NCI-H2227 treated with DMSO at 0.1 percent for 48 hours (cell line): ENCODE data around the gene SEMA3F.

Experiments used
- DNase-seq: peaks from one replicate; lab custom pipeline; 2025; lab: John Stamatoyannopoulos, UW

The SEMA3F gene

DNA sequence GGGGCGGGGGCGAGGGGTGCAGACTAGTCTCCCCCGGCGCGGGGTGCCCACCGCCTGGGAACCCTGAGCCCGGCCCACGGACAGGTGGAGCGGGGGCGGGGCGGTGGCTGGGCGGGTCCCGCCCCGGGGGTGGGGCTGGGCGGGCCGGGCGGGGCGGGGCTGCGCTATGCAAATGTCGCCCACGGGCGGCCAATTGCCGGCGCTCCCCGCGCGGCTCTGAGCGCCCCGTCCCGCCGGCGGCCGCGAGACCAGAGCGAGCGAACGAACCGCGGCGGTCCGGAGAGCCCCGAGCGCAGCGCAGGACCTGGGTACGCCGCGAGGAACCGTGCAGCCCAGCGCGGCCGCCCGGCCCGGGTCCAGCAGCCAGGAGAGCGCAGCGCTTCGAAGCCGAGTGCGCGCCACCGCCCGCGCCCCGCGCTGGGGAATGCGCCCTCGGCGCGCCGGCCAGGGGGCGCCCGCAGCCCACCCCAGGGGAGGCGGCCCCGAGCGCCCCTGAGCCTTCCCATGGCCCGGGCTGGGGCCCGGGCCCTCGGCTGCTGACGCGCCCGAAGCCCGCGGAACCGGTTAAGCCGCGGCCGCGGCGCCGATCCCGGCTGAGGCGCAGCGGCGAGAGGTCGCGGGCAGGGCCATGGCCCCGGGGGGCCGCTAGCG is at the start of gene SEMA3F:
Gene SEMA3F (plus strand): TSS at position 485 of the 651 bp plus-strand sequence. CDS start 4,299 bp downstream, outside the sequence.
- DNase-seq = peak; percentile 28

- DNase-seq = no peak
Measured at GRCh38 chr3:50111757-50112156, 43.4 kb upstream of the SEMA3F start.

- no peak for DNase-seq
Measured at GRCh38 chr3:50112462-50112861, 42.7 kb upstream of the SEMA3F start.

GRCh38 chr3:50117120-50117519 is 38.0 kb upstream of the SEMA3F start:
- DNase-seq = no peak

- no peak for DNase-seq
Measured at GRCh38 chr3:50118237-50118636, 36.9 kb upstream of the SEMA3F start.

- no peak for DNase-seq
Measured at GRCh38 chr3:50119786-50120185, 35.3 kb upstream of the SEMA3F start.

DNA sequence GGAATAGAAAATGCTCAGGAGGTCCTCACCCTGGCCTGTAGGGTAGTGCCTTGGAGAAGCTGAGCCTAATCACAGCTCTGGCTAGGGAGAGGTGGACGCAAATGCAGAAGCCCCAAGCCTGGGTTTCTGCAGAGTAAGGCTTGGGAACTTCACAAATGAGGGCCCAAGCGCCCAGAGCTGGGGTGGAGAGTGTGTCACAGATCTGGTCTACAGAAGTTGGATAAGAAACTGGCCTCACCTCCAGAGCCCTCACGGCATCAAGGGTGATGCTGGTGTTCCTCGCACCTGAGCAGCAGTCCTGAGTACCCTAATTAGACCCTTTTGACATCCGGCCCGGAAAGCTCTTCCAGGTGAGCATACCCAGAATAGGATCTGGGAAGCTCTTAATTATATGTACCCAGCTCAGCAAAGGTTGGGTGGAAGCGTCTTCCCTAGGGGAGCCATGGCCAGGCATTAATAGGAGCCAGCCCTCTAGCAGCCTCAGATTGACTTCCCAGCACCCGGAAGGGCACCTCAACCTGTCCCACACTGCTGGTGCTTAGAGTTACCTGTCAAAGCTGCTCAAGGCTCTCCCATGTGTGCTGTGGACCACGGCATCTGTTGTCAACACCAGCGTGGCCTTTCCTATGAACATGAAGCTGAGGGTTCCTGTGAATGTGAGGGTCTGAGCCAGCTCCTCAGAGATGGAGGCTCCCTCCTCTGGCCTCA is 34.6 kb upstream of the SEMA3F start:
- DNase-seq = no peak

DNA sequence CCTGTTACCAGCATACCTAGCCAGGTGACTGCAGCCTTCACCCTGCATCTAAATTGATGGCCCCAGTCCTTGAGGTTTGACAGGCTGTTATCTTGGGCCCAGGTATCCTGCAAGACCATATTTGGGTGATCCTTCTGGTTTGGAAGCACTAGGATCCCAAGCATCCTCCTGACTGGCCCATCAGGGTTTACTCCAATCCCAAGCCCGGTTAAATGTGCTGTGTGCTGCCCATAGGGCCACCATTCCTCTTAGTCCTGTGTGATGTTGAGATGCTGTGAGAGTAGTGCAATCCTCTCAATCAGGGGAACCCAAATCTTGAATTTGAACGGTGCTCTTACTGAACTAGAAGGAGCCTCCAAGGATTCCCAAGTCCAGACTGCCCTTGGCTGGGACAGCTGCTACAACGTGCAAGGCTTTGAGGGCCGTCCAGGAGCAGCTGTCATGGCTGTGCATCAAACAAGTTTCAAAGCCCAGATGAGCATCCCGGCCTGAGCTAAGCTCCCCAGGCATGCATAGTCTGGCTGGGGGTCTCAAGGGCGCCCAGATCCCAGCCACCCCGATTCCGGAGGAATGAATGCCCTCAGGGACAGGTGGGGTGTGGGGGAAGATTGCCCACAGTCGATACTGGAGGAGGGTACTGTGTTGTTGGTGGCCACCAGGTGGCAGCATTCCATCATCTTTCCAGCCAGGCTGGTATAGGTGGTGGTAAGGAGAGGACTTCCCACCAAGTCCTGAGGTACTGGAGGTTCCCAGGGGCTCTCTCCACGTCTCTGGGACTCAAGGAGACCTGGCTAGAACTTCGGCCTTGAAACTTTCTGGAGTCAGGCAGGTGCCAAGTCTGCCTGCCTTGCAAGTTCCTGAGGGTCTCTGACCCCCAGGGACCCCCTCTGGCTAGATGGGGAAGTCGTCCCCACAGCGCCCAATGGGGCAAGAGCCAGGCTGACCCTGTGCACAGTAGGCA is 33.8 kb upstream of the SEMA3F start:
- peak; percentile 33 for DNase-seq

- no peak for DNase-seq
Measured at GRCh38 chr3:50122071-50122470, 33.1 kb upstream of the SEMA3F start.

DNA sequence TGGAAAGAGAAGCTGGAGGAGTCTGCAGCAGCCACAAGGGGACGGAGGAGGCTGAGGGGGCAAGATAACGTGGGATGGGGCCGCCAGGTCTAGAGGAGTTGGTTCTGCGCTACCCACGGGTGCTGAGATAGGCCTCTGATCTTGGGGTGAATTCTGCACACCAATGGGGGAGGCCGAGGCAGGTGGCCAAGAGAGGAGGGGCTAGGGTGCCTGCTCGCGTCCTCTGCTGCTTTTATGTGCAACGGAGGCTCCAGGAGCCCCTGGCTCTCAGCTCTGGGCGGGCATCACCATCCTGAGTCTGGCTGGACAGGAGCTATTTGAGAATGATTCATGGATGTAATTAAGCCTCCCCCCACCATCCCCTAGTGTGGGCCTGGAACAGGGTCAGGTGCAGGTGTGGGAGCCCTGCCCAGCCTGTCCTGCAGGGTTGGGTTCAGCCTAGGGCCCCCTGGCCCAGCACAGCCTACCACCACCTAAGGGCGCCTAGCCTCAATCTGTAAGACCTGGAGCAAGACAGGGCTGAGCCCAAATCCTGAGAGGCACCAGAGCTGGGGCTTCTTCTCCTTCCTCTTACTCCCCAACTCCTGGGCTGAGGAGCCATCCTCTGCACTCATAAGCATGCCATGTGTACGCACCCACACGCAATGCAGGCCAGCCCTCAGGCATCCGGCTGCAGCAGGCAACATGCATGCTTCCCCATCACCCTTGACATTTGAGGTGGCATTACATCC is 32.3 kb upstream of the SEMA3F start:
- no peak for DNase-seq

- DNase-seq = no peak
Measured at GRCh38 chr3:50123394-50124051, 31.6 kb upstream of the SEMA3F start.

GRCh38 chr3:50124052-50124799 is 30.9 kb upstream of the SEMA3F start:
- DNase-seq = no peak

- no peak for DNase-seq
Measured at GRCh38 chr3:50124800-50125178, 30.3 kb upstream of the SEMA3F start.

DNA sequence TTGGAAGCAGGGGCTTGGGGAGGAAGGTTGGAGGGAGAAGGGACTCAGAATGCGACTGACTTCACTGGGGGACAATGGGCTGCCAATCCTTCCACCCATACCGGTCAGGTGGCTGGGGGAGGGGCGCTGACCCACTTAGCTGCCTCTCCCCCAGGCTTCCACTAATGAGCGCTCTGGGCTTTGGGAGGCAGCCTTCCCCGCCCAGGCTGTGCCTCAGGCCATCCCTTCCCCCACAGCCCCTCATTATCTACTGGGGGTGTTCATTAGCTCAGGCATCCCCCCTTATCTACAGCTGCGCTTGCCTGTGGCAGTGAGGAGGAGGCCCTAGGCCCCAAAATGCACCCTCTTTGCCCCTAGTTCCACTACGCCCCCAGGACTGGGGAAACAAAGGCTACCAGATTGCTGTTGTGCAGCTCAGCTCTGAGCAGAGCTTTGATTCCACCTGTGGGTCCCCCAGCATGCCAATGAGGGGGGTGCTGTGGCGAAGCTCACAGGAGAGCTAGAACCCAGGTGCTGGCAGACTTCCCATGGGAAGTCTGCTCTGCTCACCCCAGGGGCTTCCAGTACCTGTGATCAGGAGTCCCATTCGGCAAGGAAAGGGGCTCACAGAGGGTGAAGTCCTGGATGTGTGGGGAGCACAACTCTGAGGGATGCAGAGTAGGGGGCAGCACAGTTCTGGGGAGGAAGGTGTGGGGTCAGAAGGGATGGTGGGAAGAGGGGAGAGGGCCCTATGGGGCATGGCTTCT is 29.4 kb upstream of the SEMA3F start:
- no peak for DNase-seq

- DNase-seq = no peak
Measured at GRCh38 chr3:50126287-50127211, 28.6 kb upstream of the SEMA3F start.

- no peak for DNase-seq
Measured at GRCh38 chr3:50127251-50127691, 27.9 kb upstream of the SEMA3F start.

DNA sequence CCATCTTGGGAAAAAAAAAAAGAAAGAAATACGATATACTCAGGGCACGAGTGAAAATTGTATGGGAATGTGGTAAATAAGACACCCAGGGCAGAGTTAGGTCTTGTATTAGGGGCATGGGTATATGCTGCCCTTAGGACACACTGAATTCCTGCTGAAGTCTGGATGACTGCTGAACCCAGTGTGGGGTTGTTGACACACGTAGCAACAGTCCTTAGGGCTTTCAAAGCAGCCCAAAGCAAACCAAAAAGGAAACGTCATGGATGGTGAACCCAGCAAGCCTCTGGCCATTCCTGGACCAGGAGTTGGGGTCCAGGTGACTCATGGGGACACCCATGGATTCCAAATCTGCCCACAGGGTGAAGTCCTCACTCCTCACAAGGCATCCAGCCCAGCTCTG is 27.1 kb upstream of the SEMA3F start:
- no peak for DNase-seq

GRCh38 chr3:50130436-50130835 is 24.7 kb upstream of the SEMA3F start:
- DNase-seq = no peak
